Gastroesophageal sphincter (tissue), 4 donors: ENCODE measurements around the gene FUT3. TPM values are rescaled to one million over a fixed set of nuclear protein-coding genes. Genes with fewer than 3 reads are reported as not detected.

Experiments used
- ATAC-seq: fragments of 150-250 bp; one replicate; pipeline ENCODE4 v1.9.1; 2016; ENCODE audit warnings: mild to moderate bottlenecking, moderate library complexity
- H3K27ac ChIP-seq, 4 donors: fragments of 200-600 bp; sonication (generic) in 3 of 4; 1 replicate in 3 of 4; 2 replicates in 1 of 4; pipeline ENCODE4 v1.5.1; 2016 to 2019
- H3K27me3 ChIP-seq: fragments of 200-600 bp; sonication (generic); one replicate; pipeline ENCODE4 v1.5.1; 2019
- H3K36me3 ChIP-seq, 2 donors: fragments of 200-600 bp; sonication (generic); one replicate each; pipeline ENCODE4 v1.5.1; 2019; ENCODE audit warnings: control low read depth in 1 of 2
- H3K4me1 ChIP-seq, 3 donors: fragments of 200-600 bp; sonication (generic); 1 replicate in 2 of 3; 2 replicates in 1 of 3; pipeline ENCODE4 v1.5.1; 2016 to 2019; ENCODE audit warnings: control low read depth in 2 of 3
- H3K4me3 ChIP-seq, 2 donors: fragments of 200-600 bp; sonication (generic); one replicate each; pipeline ENCODE4 v1.5.1; 2019; ENCODE audit warnings: mild to moderate bottlenecking in 1 of 2, moderate library complexity in 1 of 2
- H3K9me3 ChIP-seq, 3 donors: fragments of 200-600 bp; sonication (generic); one replicate each; pipeline ENCODE4 v1.5.1; 2017 to 2019; ENCODE audit warnings: control low read depth in 2 of 3
- EP300 ChIP-seq: sonication (generic); formaldehyde crosslinking; IDR thresholded peaks from one replicate; pipeline ENCODE4 v1.6.1; 2017; ENCODE audit warnings: antibody characterized with exemption, mild to moderate bottlenecking
- POLR2A ChIP-seq, 2 donors: fragments of 450-650 bp; IDR thresholded peaks; one replicate each; pipeline ENCODE4 v1.6.1; 2017; ENCODE audit warnings: antibody characterized with exemption in 2 of 2, mild to moderate bottlenecking in 2 of 2, moderate library complexity in 1 of 2
- POLR2AphosphoS5 ChIP-seq: sonication (generic); formaldehyde crosslinking; IDR thresholded peaks from one replicate; pipeline ENCODE4 v1.6.1; 2017; ENCODE audit warnings: antibody characterized with exemption
- WGBS, 2 donors: methylation state at CpG; one replicate each; pipeline ENCODE4 v1.1.5; 2018; ENCODE audit warnings: low coverage in 1 of 2; 5-methylcytosine and 5-hydroxymethylcytosine counted together
- total RNA-seq, 4 donors: library from RNA; depleted of rRNA; stranded (reverse); fragments of >200 nt; gene quantifications; one replicate each; pipeline ENCODE4 v1.1.0, GENCODE V29; 2016
- TF ChIP-seq, protein P1 (sequence below), 4 experiments: fragments of 200-600 bp in 2 of 4; fragments of 450-650 bp in 2 of 4; sonication (generic) in 1 of 4; IDR thresholded peaks; one replicate each; pipeline ENCODE4 v1.5.1; 2017 to 2019; ENCODE audit warnings: antibody characterized with exemption in 4 of 4, mild to moderate bottlenecking in 2 of 4, moderate library complexity in 2 of 4

FUT3 gene
- total RNA-seq, 4 donors from 2014 or later = 0.12 to 4.8 (median 4.5) TPM; not detected in 1

DNA sequence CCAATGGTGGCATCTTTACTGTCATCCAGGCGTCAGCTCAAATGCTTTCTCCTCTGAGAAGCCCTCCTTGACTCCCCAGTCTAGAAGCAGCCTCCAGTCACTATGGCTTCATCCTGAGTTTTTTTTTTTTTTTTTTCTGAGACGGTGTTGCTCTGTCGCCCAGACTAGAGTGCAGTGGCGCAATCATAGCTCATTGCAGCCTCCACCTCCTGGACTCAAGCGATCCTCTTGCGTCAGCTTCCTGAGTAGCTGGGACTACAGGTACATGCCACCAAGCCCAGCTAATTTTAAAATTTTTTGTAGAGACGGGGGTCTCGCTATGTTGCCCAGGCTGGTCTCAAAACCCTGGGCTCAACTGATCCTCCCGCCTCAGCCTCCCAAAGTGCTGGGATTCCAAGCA is 42.2 kb downstream of the FUT3 start:
- Histone ChIP-seq H3K36me3 (peaks cover 0 to 10% of the 10 kb centered on the region in 2 donors), H3K27ac (no peak overlapping the region), H3K4me3 (no peak overlapping the region), H3K4me1 (peaks cover 0 to 21% (median 4%) of the 10 kb centered on the region in 3 donors), H3K27me3 (peaks cover 7% of the 10 kb centered on the region), H3K9me3 (no peaks in the 10 kb centered on the region)
- TF ChIP-seq POLR2AphosphoS5 = no peak
- no peak for TF ChIP-seq POLR2A (IDR thresholded peaks at IDR 0.05)
- TF ChIP-seq, protein P1, sequence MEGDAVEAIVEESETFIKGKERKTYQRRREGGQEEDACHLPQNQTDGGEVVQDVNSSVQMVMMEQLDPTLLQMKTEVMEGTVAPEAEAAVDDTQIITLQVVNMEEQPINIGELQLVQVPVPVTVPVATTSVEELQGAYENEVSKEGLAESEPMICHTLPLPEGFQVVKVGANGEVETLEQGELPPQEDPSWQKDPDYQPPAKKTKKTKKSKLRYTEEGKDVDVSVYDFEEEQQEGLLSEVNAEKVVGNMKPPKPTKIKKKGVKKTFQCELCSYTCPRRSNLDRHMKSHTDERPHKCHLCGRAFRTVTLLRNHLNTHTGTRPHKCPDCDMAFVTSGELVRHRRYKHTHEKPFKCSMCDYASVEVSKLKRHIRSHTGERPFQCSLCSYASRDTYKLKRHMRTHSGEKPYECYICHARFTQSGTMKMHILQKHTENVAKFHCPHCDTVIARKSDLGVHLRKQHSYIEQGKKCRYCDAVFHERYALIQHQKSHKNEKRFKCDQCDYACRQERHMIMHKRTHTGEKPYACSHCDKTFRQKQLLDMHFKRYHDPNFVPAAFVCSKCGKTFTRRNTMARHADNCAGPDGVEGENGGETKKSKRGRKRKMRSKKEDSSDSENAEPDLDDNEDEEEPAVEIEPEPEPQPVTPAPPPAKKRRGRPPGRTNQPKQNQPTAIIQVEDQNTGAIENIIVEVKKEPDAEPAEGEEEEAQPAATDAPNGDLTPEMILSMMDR (IDR thresholded peaks at IDR 0.05) = no peak
- 81 to 95% methylated on average over 5 to 6 of the region's 9 CpGs for WGBS, 2 donors
- no peak for ATAC-seq

DNA sequence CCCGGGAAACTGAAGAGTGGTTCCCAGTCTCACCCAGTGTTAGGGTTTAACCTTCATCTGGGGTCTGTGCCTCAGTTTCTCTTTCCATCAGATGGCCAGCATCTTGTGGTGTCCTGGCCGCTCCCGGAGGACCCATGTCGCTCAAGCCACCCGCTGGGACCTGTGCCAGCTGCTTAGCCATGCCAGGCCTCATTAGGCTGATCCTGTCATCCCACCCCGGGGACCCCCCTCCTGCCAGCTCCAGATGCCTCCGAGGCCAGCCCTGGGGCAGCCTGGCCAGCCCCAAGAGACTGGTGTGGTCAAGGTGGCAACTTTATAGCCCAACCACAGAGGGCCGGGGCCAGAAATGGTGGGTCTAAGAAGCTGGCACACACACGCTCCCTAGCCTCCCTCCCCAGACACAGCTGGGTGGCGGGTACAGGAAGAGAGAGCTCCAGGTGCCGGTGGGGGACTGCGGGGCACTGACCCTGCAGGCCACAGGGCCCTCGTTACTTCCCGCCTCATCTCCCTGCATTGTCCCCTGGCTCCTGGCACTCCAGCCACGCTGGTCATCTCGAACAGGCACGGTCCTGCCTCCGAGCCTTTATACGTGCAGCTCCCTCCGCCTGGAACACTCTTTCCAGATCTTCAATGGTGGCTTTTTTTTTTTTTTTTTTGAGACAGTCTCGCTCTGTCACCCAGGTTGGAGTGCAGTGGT is 43.0 kb downstream of the FUT3 start:
- WGBS, 2 donors = 80 to 82% methylated on average over 1 to 11 of the region's 21 CpGs
- no peak overlapping the region for H3K4me3 ChIP-seq
- no peak for TF ChIP-seq POLR2A (IDR thresholded peaks at IDR 0.05)
- no peak for TF ChIP-seq POLR2AphosphoS5
- TF ChIP-seq, protein P1 (IDR thresholded peaks at IDR 0.05) = no peak
- no peak for TF ChIP-seq EP300
- peaks cover 0 to 10% of the 10 kb centered on the region in 2 donors for H3K36me3 ChIP-seq
- no peak for ATAC-seq
- H3K4me1 ChIP-seq = peaks cover 0 to 28% (median 10%) of the 10 kb centered on the region in 3 donors
- no peak overlapping the region for H3K27ac ChIP-seq
- H3K27me3 ChIP-seq = peaks cover 14% of the 10 kb centered on the region
- no peaks in the 10 kb centered on the region for H3K9me3 ChIP-seq

DNA sequence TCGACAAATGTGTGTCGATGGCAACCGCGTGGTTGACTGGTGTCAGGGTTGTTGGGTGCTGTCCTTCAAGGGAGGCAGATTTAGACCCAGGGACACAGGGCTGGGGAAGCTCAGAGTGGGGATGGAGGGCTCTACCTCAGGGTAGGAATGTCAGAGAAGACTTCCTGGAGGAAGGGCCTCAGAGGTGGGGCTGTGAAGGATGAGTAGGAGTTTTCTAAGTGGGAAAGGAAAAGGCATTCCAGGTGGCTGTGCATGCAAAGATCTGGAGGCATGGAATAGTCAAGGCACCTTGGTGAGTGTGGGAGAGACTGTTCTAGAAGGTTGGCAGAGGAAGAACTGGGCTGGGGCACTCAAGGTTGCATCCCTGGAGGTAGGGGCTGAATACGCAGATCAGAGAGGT is 44.3 kb downstream of the FUT3 start:
- TF ChIP-seq, protein P1 (IDR thresholded peaks at IDR 0.05) = no peak
- TF ChIP-seq POLR2AphosphoS5 (no peak), EP300 (no peak), POLR2A (IDR thresholded peaks at IDR 0.05) (no peak)
- 87 to 94% methylated on average over 3 to 5 of the region's 5 CpGs for WGBS, 2 donors
- Histone ChIP-seq H3K4me3 (no peak overlapping the region), H3K36me3 (peaks cover 0 to 10% of the 10 kb centered on the region in 2 donors), H3K9me3 (no peaks in the 10 kb centered on the region), H3K27ac (peak overlapping the region in 3 of 4 donors; percentile 90 to 96 (median 93)), H3K4me1 (peaks cover 0 to 34% (median 10%) of the 10 kb centered on the region in 3 donors), H3K27me3 (peaks cover 27% of the 10 kb centered on the region)
- ATAC-seq = no peak

DNA sequence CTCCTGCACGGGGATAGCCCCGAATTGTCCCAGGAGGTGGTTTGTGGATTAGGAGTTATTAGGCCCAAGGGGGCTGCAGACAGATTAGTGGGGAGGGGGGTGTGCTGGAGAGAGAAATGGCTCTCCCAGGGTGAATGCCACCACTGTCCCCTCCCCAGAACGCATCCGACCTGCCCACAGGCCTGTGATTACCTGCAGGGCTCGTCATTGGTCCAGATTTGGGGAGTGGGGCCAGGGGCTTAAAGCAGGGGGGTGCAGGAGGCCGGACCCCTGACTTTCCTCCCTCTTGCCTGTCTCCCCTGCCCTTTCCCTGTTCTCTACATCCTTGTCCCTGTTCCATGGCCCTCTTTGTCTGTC is 45.1 kb downstream of the FUT3 start:
- TF ChIP-seq POLR2AphosphoS5 = no peak
- no peak for TF ChIP-seq EP300
- TF ChIP-seq, protein P1 (IDR thresholded peaks at IDR 0.05) = no peak
- Histone ChIP-seq H3K36me3 (peaks cover 0 to 10% of the 10 kb centered on the region in 2 donors), H3K4me1 (peaks cover 0 to 35% (median 10%) of the 10 kb centered on the region in 3 donors), H3K4me3 (peak overlapping the region; percentile 68 to 76), H3K27me3 (peaks cover 35% of the 10 kb centered on the region), H3K27ac (peak overlapping the region; percentile 12 to 96 (median 92)), H3K9me3 (no peaks in the 10 kb centered on the region)
- no peak for ATAC-seq
- 42 to 67% methylated on average over 1 to 4 of the region's 6 CpGs for WGBS, 2 donors
